Esophagus muscularis mucosa (tissue), 4 donors: ENCODE results near the gene MAP1LC3B. TPM values are rescaled to one million over a fixed set of nuclear protein-coding genes. Genes with fewer than 3 reads are reported as not detected.
"Not testable (repeated sequence)": the region's sequence is repeated elsewhere in the genome, so short reads cannot be mapped to it uniquely, and the experiment has no call there.

ENCODE experiments used
- DNase-seq: peaks from one replicate; pipeline ENCODE4 v3.0.0-alpha.2; 2017; ENCODE audit errors: extremely low spot score
- H3K27ac ChIP-seq, 4 donors: fragments of 200-600 bp; sonication (generic); replicated peaks in 1 of 4; 1 replicate in 3 of 4; 2 replicates in 1 of 4; pipeline ENCODE4 v1.5.1; 2016 to 2019; ENCODE audit warnings: mild to moderate bottlenecking in 1 of 4
- H3K27me3 ChIP-seq, 4 donors: fragments of 200-600 bp; sonication (generic); one replicate each; pipeline versions ENCODE4 v1.5.1 to v1.6.0; 2016 to 2019
- H3K36me3 ChIP-seq, 4 donors: fragments of 200-600 bp; sonication (generic); one replicate each; pipeline ENCODE4 v1.5.1; 2016 to 2019
- H3K4me1 ChIP-seq, 4 donors: fragments of 200-600 bp; sonication (generic); one replicate each; pipeline ENCODE4 v1.5.1; 2016 to 2019
- H3K4me3 ChIP-seq, 4 donors: fragments of 200-600 bp; sonication (generic); 1 replicate in 2 of 4; 2 replicates in 2 of 4; pipeline ENCODE4 v1.5.1; 2016 to 2019; ENCODE audit warnings: mild to moderate bottlenecking in 4 of 4, moderate library complexity in 1 of 4
- H3K9me3 ChIP-seq, 4 donors: fragments of 200-600 bp; sonication (generic); 1 replicate in 3 of 4; 2 replicates in 1 of 4; pipeline ENCODE4 v1.5.1; 2016 to 2019
- CTCF ChIP-seq, 3 experiments: fragments of 200-600 bp in 2 of 3; fragments of 450-650 bp in 1 of 3; sonication (generic) in 2 of 3; IDR thresholded peaks; one replicate each; pipeline ENCODE4 v1.5.1; 2017 to 2019; ENCODE audit warnings: antibody characterized with exemption in 3 of 3, mild to moderate bottlenecking in 2 of 3, moderate library complexity in 1 of 3
- EP300 ChIP-seq: sonication (generic); formaldehyde crosslinking; IDR thresholded peaks from one replicate; pipeline ENCODE4 v1.6.1; 2017; ENCODE audit warnings: antibody characterized with exemption
- POLR2A ChIP-seq: fragments of 450-650 bp; IDR thresholded peaks from one replicate; pipeline ENCODE4 v1.6.1; 2017; ENCODE audit warnings: antibody characterized with exemption, moderate library complexity, mild to moderate bottlenecking, low read depth
- POLR2AphosphoS5 ChIP-seq, 2 donors: sonication (generic); formaldehyde crosslinking; IDR thresholded peaks; one replicate each; pipeline ENCODE4 v1.6.1; 2017; ENCODE audit warnings: antibody characterized with exemption in 2 of 2
- WGBS: methylation state at CpG from one replicate; pipeline ENCODE4 v1.1.5; 2018; 5-methylcytosine and 5-hydroxymethylcytosine counted together
- intact Hi-C: fragments of 100-400 bp; cut with DNase I; formaldehyde crosslinking; loops from one replicate; pipeline ENCODE4 v1.15.1; 2023
- total RNA-seq, 4 donors: library from RNA; depleted of rRNA; stranded (reverse); fragments of >200 nt; gene quantifications; one replicate each; pipeline versions ENCODE4 v1.1.0 to v1.2.1, GENCODE V29; 2016

Gene MAP1LC3B
- total RNA-seq, 4 donors from 2014 or later = 49.4 to 70.6 (median 57.9) TPM

DNA sequence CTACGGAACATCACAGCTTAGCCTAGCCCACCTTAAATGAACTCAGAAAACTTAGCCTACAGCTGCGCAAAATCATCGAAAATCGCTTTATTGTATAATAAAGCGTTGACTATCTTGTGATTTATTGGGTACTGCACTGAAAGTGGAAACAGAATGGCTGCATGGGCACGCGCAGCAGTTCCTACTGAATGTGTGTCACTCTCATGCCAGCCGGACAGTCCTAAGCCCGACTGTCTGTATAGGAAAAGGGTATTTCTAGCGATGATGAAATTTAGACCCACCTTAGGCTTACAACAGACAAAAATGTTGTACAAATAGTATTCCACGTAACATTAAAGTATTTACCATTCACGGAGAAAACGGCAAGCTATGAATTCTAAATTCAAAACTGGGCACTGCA, 17.8 kb upstream of the MAP1LC3B start:
- no peak for DNase-seq
- Histone ChIP-seq H3K4me3 (no peak overlapping the region), H3K27me3 (no peaks in the 10 kb centered on the region), H3K9me3 (no peaks in the 10 kb centered on the region), H3K36me3 (no peaks in the 10 kb centered on the region), H3K4me1 (peaks cover 62 to 88% (median 83%) of the 10 kb centered on the region in 4 donors), H3K27ac (no peak overlapping the region)
- no peak for TF ChIP-seq CTCF (IDR thresholded peaks at IDR 0.05)
- intact Hi-C loops = no loop called here
- WGBS = 94% methylated on average over 13 of the region's 13 CpGs

DNA sequence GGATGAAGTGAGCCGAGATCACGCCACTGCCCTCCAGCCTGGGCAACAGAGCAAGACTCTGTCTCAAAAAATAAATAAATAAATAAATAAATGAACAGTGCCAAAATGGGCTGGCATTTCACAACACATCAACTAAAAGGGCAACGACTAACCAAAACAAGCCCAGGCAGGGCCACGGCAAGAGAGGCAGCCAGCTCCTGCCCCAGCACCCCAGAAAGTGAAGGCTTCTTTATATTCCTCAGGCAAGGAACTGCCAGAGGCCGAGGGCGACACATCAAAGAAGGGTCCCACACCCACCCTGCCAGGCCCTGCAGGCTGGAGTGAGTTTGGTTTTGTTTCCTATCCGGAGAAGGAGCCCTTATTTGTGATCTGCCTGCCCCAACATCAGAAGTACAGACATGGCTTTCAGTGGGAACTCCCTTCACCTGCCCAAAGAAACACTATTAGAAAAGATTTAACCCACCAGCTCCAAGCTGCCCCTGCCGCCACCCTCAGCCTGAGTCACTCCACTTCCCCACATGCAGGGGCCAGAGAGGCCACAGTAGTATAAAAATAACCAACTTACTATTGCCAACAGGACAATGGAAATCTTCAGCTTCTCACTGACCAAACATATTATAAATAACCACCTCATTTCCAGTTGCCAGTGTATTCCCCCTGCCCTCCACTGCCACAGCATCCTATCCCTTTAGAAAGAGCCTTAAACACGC, 16.6 kb upstream of the MAP1LC3B start:
- Histone ChIP-seq H3K36me3 (no peaks in the 10 kb centered on the region), H3K9me3 (no peaks in the 10 kb centered on the region), H3K4me1 (peaks cover 62 to 88% (median 84%) of the 10 kb centered on the region in 4 donors), H3K27me3 (no peaks in the 10 kb centered on the region), H3K4me3 (no peak overlapping the region), H3K27ac (peak overlapping the region; percentile 36 to 66 (median 52))
- 76% methylated on average over 9 of the region's 9 CpGs for WGBS
- no peak for DNase-seq
- intact Hi-C loops = no loop called here
- TF ChIP-seq POLR2A (no peak), EP300 (no peak), POLR2AphosphoS5 (IDR thresholded peaks at IDR 0.05) (no peak)

DNA sequence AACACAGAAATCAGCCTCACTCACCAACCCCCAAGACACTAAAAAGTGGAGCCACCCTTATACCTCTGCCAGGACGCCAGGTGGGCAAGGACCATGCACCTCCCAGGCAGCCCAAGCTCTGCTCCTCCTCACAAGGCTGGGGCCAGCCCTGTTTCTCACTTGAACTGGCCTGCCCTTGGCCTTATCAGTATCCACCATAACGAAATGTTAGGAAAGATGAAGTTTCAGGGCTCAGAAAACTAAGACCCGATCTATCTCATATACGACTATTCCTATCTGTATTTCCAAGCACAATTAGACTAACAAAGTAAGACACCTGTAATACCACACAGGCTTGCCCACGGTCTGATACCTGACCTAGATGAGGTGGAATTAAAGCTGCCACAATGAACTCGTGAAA, 15.5 kb upstream of the MAP1LC3B start:
- H3K36me3 ChIP-seq = no peaks in the 10 kb centered on the region
- H3K9me3 ChIP-seq = no peaks in the 10 kb centered on the region
- intact Hi-C loops = no loop called here
- peaks cover 62 to 88% (median 84%) of the 10 kb centered on the region in 4 donors for H3K4me1 ChIP-seq
- DNase-seq = no peak
- TF ChIP-seq POLR2A (no peak), CTCF (IDR thresholded peaks at IDR 0.05) (no peak), EP300 (no peak), POLR2AphosphoS5 (IDR thresholded peaks at IDR 0.05) (no peak)
- peak overlapping the region; percentile 36 to 66 (median 52) for H3K27ac ChIP-seq
- no peak overlapping the region for H3K4me3 ChIP-seq
- no peaks in the 10 kb centered on the region for H3K27me3 ChIP-seq
- WGBS = 93% methylated on average over 6 of the region's 6 CpGs

DNA sequence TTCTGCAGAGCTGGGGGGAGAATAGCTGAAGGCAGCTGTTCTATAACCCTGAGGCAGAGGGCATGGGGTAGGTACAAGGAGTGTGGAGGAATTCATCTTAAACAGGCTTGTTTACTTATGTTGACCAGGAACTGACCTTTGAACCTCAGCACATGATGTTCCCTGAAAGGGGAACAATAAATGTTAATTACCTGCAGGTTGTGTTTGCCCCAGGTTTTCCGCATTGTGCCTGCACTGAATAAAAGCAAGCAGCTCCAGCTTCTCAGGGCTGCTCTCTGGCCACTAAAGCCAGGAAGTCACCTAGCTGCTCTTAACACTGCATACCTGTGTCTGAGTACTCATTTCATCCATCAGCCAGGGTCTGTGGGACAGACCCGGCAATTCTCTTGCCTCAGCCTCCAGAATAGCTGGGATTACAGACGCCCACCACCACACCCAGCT, 12.8 kb upstream of the MAP1LC3B start:
- H3K9me3 ChIP-seq, H3K27me3 ChIP-seq, H3K4me3 ChIP-seq, intact Hi-C loops, H3K36me3 ChIP-seq, DNase-seq: not testable (repeated sequence)
- WGBS = 86% methylated on average over 3 of the region's 3 CpGs
- peak overlapping the region; percentile 93 to 99 (median 96) for H3K27ac ChIP-seq
- H3K4me1 ChIP-seq = peaks cover 60 to 84% (median 80%) of the 10 kb centered on the region in 4 donors

DNA sequence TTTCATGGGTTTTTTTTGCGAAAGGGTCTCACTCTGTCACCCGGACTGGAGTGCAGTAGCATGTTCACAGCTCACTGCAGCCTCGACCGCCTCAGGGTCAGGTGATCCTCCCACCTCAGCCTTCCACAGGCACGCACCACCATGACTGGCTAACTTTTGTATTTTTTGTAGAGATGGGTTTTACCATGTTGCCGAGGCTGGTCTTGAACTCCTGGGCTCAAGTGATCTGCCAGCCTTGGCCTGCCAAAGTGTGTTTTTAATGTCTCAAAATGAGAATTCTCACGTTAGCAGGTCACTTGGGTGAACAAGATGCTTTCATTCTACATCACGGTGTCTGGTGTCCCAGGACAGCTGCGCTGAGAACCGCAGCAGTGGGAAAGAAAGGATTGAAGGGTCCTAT, 11.7 kb upstream of the MAP1LC3B start:
- H3K27ac ChIP-seq = peak overlapping the region; percentile 93 to 99 (median 96)
- H3K4me3 ChIP-seq = peak overlapping the region; percentile 86 to 91 (median 89)
- no peak for DNase-seq
- TF ChIP-seq CTCF (IDR thresholded peaks at IDR 0.05) = no peak
- no peak for TF ChIP-seq EP300
- no peak for TF ChIP-seq POLR2A
- TF ChIP-seq POLR2AphosphoS5 (IDR thresholded peaks at IDR 0.05) = no peak
- H3K4me1 ChIP-seq = peaks cover 57 to 82% (median 78%) of the 10 kb centered on the region in 4 donors
- H3K9me3 ChIP-seq = no peaks in the 10 kb centered on the region
- no peaks in the 10 kb centered on the region for H3K36me3 ChIP-seq
- intact Hi-C loops = loop anchor here (5.0 kb wide), 1 partner anchor 63 kb away; the partner anchor contains the start of gene C16orf95
- 78% methylated on average over 10 of the region's 10 CpGs for WGBS
- H3K27me3 ChIP-seq = no peaks in the 10 kb centered on the region
